ENCODE measurements around the gene E2F2.

GRCh38 chr1:23566304-23566703, 35.3 kb upstream of the E2F2 start:
- no peak for TF ChIP-seq CTCF (IDR thresholded peaks at IDR 0.05)
- no peak for TF ChIP-seq POLR2A (IDR thresholded peaks at IDR 0.05)
